RKO (cell line): Measurements from ENCODE around the gene NMRAL1.

Source experiments
- DNase-seq: peaks from one replicate; pipeline ENCODE4 v3.0.0-alpha.2; 2016; ENCODE audit warnings: low spot score

The NMRAL1 gene

DNA sequence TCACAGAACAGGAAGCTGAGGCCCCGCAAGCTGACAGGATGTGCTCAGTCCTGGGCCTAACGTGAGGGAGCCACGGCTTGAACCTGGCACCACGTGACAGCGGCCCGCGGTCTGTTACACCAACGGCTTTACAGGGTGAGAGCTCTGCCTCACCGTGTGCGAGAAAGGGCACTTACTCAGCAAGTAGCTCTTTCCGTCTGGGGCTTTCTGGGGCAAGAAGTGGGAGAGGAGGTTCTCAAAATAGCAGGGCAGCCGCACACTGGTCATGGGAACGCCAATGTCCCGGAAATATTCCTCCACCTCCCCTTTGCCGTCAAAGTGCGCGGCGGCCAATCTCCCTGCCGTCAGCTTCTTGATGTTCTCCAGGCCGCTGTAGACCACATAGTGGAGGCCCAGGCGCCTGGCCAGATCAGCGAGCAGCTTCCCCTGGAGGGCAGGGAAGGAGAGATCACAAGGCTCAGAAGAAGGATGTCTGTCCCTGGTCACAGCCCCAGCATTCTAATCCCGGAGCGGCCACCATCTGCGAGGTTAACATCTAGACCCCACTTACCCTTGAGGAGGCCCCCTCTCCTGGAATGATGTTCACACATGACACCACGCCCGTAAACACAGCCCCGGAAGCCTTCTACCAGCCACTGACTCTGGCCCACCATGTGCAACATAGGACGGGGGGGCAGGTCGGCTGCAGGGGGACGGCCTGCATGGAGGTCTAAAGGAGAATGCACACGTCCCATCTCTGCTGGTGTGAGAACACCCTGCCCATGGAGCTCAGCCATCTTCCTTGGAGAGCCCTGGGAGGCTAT lies 8.2 kb downstream of the NMRAL1 start:
- DNase-seq: no peak

DNA sequence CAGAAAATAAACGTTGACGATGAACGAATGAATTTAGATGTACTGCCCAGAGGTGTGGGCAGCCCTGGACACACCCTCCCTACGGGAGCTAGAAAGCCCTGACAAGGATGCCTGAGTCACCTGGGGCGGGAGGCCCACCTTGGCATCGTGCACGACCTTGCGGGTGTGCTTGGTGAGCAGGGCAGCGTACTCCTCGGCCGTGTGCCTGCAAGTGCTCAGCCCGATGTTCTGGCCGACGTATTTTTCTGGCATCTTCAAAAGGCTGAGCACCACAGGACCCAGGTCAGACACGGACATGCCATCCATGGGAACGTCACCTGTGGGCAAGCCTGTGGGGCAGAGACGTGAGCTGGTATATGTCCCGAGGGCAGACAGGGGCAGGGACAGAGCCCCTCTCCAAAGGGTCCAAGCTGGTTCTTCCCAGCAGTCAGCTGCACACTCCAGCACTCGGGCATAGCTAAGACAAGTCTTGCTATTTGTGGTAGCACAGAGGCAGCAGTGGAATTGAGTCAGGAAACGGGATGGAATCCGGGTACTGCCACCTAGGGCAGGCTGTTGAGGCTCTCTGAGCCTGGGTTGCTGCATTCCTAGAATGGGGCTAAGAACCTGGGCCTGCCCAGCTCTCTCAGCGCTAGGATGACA lies 10.8 kb downstream of the NMRAL1 start:
- DNase-seq: no peak

DNA sequence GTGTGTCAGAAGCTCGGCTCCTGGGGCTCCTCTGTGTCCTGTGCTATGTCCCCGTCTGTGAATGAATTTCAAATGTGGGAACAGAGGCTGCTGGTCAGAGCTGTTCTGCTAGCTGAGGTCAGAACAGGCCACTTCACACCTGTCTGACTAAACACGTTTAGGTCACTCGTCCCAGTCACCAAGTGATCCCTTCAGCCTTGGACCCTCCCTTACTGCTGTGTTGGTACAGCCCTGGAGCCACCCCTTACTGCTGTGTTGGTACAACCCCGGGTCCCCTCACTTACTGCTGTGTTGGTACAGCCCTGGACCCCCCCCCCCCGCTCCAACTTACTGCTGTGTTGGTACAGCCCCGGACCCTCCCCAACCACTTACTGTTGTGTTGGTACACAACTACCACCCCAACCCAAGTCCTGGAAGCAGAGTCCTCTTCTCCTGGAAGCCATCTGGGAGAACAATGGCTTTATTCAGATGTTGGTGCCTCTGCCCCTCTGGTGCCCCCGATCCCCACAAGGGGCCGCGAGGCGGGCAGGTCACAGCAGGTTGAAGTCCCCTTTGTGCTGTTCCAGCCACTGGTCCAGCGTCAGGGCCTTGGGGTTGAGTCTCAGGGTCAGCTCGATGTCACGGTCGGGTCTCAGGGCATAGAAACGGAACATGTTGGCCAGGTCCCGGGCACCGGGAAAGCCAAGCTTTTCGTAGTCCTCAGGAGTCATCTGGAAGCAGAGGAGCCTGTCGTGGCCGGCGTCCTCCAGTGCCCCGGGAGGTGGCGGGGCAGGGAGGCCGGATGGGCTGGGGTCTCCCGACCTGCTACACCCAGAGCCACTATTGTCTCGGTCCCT lies 13.0 kb downstream of the NMRAL1 start:
- DNase-seq: peak; percentile 21

DNA sequence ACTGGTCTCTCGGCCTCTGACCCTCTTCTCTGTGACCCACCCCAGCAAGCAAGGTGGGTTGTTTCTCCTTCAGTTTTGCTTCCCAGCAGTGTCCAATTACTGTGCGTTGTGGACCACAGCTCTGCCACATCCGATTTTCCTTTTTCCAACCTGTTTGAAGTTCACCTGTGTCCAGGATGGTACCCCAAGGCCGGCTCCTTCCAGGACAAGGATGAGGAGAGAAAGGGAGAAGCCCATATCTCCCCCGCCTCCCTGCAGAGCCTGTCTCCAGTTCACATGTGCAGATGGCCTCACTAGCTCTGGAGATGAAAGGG lies 13.5 kb downstream of the NMRAL1 start:
- no peak for DNase-seq

DNA sequence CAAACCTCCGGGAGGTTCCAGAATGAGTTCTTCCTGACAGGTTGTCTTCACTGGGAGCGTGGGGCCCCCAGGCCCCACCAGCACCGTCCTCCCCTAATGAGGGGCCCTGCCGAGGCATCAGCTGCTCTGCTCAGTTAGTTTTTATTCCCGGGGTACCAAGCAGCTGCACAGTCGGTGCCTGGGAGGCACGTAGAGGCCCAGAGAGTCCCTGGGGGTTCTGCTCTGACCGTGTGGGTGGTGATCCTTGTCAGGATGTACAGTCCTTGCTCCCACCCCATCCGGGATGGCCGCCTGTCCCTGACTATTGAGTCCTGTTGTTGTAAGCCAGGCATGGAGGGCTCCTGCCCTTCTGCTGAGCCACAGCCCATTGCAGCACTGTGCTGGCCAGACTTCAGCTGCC lies 18.5 kb downstream of the NMRAL1 start:
- DNase-seq: no peak

DNA sequence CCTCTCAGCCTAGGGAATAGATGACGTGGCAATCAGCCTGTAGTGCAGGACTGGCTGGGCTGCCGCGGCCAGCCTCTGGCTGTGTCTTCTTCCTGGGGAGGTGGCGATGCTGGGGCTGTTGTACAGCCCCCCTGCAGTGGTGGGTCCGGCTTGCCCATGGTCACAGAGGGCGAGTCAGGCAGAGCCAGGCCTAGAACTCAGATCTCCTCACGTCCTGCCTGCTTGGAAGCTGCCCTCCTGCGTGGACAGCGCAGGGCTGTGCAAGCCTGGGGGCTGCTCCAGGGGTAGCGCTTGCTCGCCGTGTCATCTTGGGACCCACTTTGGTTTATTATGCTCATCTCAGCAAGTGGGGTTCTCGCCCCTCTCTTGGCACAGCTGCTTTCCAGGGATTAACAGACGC lies 19.3 kb downstream of the NMRAL1 start:
- DNase-seq: no peak

DNA sequence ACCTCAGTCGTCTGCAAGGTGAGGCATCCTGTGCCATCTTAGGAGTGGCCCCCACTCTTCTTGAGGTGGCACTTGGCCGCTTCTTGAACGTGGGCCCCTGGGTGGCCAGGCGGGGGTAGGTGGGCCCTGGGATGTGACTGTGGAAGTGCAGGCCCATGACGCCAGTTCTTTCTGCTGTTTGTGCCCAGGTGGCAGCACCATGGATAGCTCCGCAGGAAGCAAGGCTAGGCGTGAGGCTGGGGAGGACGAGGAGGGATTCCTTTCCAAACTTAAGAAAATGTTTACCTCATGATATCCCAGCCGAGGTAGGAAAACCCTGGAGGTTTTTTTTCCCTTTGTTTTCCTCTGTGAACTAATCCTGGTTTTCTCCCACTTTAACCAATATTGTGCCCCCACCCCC lies 19.8 kb downstream of the NMRAL1 start:
- DNase-seq: no peak

DNA sequence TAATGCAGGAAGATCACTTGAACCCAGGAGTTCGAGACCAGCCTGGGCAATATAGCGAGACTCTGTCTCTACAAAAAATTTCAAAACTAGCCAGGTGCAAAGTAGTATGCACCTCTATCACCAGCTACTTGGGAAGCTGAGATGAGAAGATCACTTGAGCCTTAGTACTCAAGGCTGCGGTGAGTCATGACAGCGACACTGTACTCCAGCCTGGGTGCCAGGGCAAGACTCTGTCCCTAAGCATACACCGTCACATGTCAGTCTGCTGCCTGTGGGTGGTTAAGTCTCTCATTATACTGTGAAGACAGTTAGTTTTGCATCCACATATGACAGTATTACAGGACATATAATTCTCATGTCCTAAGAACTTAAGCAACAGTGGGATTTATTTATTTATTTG lies 21.8 kb downstream of the NMRAL1 start:
- no peak for DNase-seq

DNA sequence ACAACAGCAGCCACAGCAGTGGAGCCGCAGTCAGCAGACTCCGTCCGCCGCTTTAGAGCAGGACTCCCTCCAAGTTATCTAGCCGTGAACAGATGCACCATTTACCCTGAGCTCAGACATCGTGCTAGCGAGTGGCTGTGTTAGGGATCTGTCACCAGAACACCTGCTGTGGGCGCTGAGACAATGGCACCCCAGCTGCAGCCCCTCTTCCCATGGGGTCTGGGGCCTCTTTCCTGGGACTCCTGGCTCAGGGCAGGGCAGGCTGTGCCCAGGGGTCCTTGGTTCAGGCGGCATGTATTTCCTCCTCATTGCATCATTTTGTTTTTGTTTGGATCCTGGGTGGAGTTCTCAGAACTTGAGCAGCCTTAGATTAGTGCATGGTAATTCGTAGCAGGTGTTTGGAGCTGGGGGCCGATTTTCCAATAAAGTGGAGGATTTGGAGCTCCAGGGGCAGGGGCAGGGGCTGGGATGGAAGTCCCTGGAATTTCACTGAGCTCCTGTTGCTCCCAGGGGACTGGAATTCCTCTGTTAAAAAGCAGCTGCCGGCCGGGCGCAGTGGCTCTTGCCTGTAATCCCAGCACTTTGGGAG lies 23.4 kb downstream of the NMRAL1 start:
- no peak for DNase-seq

DNA sequence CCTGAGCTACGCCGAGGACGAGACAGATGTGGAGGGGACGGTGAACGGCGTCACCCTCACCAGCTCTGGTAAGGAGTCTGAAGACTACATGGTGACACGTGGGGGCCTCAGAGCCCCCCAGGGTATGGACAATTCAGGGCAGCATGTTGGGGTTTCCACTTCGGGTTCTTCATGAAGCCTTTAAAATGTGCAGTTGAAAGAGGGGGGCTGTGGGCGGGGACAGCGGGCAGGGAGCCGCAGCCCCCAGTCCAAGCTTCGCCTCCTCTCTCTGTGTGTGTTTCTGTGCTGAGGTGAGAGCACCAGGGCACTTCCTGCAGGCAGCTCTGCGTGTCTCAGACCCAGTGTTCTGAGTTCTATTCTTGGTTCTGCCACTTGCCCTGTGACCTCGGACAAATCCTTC lies 24.0 kb downstream of the NMRAL1 start:
- DNase-seq: no peak

DNA sequence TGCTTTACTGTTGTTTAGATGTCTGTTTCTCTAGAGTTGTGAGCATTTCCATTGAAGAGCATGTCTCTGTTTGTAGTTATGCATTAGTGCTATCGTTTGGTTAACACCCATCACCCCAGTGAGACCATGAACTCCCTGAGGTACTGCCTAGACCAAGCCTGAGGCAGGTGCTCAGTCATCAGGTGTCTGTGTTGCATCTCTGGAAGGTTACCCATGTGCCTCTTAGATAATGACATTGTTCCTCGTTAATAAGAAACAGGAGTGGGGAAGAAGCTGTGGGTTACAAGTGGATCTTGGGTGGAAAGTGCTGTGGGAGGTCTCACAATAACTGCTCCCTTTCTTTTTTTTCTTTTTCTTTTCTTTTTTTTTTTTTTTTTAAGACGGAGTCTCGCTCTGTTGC lies 30.4 kb downstream of the NMRAL1 start:
- no peak for DNase-seq

DNA sequence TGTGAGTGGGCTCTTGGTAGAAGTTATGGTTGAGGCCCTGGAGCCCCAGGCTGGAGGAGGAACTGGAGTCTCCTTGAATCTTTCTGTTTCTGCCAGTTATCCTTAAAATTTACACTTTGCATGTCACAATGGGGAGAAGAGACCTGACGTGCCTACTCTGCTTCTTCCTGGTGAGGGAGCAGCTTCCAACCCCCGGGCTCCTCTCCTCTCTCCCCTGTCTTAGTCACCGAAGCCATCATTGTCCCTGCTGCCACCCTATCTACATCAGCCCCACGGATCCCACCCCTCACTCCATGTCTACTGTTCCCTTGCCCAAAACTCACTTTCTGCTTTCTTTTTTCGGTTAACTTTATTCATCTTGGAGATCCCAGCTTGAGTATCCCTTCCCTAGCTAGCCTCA lies 31.2 kb downstream of the NMRAL1 start:
- no peak for DNase-seq

DNA sequence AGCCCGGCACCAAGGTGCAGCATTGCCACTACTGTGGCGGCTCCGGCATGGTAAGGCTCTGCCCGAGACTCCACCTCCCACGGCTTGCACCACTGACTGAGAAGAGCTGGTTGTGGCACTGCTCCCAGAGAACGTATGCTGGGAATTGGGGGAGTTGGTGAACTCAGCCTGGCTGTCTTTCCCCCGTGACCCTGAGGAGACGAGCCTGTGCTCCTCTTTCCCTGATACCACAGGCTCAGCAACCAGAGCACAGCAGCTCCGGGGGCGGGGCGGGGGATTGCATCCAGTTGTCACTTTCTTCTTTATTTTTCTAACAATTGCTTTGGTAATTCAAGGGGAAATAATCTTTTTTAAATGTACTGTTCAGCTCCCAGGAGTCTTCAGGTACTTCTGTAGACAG lies 32.1 kb downstream of the NMRAL1 start:
- no peak for DNase-seq

DNA sequence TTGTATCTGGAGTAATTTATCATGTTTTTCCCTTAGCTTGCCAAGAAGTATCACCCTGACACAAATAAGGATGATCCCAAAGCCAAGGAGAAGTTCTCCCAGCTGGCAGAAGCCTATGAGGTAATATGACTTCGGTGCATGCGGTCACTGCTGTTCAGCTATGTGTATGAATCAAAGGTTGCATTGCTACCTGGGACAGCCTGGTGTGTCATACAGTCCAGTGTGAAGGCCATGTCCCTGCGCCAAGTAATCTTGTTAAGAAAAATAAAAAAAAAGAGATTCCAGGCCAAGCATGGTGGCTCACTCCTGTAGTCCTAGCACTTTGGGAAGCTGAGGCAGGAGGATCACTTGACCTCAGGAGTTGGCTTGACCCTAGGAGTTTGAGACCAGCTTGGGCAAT lies 37.1 kb downstream of the NMRAL1 start:
- no peak for DNase-seq

DNA sequence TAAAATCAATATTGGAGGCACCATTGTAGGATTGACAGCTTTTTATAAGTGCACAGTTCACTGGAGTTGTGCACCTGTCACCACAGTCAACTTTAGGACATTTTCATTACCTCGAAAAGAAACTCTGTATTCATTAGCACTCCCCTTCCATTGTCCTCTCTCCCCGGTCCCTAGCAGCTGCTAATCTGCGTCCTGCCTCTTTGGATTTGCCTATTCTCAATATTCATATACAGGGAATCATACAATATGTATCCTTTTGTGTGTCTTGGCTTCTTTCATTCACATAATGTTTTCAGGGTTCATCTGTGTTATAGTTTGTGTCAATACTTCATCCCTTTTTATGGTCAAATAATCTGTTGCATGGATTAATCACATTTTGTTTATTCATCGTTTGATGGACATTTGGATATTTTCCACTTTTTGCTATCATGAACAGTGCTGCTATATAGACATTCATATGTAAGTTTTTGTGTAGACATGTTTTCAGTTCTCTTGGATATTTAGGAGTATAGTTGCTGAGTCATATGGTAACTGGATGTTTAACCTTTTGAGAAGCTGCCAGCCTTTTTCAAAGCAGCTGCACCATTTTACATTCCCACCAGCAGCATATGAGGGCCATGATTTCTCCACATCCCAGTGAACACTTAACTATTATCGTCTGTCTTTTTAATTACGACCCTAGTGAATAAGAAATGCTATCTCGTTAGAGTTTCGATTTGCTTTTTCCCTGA lies 38.9 kb downstream of the NMRAL1 start:
- DNase-seq: no peak

DNA sequence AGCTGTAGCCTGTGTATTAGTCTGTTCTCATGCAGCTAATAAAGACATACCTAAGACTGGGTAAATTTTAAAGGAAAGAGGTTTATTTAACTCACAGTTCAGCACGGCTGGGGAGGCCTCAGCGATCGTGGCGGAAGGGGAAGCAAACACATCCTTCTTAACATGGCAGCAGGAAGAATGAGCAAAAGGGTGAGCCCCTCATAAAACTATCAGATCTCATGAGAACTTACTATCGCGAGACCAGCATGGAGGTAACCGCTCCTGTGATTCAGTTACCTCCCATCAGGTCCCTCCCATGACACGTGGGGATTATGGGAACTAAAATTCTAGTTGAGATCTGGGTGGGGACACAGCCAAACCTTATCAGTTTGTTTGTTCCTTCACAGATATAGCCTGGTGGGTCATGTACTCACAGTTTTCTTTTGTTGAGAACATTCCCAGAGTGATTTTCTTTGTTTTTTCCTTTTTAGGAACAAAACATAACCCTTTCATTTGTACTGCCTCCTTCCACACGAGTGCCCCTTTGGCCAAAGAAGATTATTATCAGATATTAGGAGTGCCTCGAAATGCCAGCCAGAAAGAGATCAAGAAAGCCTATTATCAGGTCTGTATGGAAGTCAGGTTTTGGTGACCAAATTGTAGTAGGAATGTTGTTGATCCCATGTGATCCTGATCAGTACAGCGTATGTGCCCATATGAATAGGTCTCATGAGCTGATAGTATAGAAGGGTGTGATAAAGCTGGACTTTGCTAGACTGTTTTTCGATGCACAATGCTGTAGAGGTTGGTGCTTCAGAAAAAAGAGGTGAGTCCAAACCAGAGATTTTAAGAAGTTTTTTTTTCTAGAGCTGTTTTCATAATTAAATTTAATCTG lies 40.3 kb downstream of the NMRAL1 start:
- DNase-seq: no peak

DNA sequence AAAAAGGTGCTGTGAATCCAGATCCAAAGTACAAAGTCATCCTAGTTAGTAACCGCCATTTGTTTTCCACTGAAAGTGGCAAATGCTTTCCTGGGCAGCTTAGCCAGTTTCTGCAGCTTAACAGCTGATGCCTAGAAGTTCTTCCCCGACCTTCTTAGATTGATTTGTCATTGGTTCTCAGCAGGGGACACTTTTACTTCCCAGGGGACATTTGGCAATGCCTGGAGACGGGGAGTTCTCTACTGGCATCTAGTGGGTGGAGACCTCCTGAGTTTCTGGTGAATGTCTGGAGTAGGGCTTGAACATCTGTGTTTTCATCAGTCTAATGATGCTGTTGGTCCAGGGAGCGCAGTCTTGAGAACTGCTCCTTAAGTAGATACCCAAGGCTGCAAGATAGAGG lies 41.2 kb downstream of the NMRAL1 start:
- DNase-seq: no peak

DNA sequence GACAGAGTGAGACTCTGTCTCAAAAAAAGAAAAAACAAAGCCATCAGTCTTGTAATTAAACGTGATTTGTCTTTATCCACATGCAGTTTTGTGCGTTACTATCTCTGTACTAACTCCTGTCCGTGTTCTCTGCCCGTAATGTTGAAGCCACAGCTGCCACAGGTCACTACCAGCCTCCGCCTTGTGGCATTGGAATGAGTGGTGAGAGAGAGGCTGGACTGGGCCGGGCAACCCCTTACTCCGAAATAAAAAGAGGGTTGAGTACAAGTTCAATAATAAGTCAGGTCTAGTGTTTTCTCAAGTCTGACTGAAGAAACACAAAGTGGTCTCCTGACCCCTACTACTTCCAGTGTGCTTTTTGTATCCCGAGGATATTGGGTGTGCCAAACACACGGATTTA lies 43.4 kb downstream of the NMRAL1 start:
- DNase-seq: no peak

DNA sequence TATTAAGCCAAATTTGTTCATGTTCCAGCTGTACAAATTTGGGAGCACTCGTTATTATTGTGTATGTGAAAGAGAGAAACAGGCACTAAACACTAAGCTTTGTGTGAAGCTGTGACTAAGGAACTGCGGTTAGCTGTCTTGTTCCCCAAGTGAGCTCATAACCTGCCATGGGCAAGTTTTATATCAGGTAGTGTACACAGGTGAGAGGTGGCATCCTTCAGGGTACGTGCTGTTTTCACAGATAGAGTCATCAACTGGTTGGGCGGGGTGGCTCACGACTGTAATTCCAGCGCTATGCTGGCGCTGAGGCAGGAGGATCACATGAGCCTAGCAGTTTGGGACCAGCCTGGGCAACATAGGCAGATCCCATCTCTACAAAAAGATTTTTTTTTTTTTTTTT lies 45.9 kb downstream of the NMRAL1 start:
- no peak for DNase-seq

DNA sequence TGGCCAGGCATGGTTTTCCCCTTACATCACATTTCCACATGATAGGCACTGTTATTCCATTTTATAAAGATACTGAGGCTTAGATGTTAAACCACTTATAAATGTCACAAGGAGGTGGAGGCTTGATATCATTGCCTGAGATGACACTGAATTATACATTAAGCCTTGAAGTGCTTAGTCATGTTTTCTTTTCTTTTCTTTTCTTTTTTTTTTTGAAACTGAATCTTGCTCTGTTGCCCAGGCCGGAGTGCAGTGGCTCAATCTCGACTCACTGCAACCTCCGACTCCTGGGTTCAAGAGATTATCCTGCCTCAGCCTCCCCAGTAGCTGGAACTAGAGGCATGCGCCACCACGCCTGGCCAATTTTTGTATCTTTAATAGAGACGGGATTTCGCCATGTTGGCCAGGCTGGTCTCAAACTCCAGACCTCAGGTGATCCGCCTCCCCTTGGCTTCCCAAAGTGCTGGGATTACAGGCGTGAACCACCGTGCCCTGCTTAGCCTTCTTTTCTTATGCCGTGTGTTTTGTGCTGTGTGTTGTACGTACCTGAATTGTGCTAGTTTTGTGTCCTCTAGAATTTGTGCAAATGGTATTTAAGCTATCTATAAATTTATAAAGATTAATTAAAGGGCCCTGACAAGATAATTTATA lies 47.6 kb downstream of the NMRAL1 start:
- DNase-seq: no peak
